ELR (cell line): ENCODE data around the gene GNMT.
"Not testable (repeated sequence)": the region's sequence is repeated elsewhere in the genome, so short reads cannot be mapped to it uniquely, and the experiment has no call there.

Source experiments
- DNase-seq: peaks from one replicate; pipeline ENCODE4 v3.0.0-alpha.2; 2015; ENCODE audit warnings: low read depth

GNMT gene

DNA sequence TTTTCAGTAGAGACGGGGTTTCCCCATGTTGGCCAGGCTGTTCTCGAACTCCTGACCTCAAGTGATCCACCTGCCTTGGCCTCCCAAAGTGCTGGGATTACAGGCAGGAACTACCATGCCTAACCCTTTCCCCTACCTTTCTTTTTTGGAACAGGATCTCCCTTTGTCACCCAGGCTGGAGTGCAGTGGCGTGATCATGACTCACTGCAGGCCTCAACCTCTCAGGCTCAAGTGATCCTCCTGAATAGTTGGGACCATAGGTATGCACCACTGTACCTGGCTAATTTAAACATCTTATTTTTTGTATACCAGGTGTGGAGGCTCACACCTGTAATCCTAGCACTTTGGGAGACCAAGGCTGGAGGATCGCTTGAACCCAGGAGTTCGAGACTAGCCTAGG lies 19.2 kb upstream of the GNMT start:
- not testable (repeated sequence) for DNase-seq

DNA sequence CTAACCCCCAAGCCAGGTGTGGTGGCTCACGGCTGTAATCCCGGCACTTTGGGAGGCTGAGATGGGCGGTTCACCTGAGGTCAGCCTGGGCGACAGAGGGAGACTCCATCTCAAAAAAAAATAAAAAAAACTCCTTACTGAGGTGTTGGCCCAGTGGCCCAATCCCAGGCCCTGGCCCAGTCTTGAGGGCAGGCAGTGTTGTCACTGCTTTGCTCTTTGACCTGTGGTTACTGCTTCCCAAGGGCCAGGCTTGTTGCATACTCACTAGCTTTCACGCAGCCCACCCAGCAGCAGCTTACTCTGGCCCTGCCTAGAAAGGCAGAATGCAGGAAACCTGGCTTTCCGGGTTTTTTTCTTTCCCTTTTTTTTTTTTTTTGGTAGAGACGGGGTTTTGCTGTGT lies 18.1 kb upstream of the GNMT start:
- no peak for DNase-seq

DNA sequence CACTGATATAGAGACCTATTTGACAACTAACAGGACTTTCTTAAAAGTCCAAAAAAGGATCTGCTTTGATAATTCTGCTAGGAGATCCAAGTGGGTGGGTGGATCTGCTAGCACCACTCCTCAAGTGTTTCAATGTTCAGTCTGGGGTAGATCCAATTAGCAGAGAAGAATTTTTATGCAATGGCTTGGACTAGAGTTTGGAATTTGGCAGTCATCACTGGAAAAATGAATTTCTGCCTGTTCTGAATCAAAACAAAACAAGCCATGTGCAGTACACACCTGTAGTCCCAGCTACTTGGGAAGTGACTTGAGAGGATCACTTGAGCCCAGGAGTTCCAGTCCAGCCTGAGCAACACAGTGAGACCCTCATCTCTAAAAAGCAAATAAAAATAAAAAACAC lies 12.6 kb upstream of the GNMT start:
- no peak for DNase-seq

DNA sequence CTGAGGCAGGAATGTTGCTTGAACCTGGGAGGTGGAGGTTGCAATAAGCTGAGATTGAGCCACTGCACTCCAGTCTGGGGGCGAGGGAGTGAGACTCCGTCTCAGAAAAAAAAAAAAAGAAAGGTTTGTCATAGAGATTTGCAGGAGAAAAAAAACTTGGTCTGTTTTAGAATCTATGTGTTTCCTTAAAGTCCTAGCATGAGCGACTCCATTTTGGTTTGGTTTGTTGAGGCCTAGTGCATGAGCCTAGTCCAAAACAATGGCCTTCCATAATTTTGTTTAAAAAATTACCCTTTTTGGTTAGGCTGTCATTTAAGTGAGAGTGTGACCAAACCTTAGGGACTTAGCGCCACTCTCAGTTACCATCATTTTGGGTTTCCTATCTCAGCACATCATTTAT lies 8.2 kb upstream of the GNMT start:
- DNase-seq: no peak

DNA sequence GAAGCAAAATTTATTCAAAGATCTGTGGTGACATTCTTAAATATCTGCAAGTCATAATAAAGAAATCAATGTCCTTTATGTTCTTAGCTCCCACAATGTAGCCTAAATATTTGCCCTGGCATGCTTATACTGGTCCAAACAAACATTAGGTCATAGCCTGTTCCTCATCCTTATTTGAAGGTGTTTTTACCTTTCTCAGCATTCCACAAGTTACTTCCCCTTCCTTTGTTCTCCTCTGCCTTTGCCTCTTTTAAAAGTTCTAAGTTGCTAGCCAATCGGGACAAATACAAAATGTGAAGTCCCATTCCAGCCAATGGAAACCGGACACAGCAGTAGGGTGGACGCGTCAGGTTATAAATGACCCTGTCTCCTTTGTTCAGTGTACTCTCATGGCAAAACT lies 6.1 kb upstream of the GNMT start:
- DNase-seq: not testable (repeated sequence)

DNA sequence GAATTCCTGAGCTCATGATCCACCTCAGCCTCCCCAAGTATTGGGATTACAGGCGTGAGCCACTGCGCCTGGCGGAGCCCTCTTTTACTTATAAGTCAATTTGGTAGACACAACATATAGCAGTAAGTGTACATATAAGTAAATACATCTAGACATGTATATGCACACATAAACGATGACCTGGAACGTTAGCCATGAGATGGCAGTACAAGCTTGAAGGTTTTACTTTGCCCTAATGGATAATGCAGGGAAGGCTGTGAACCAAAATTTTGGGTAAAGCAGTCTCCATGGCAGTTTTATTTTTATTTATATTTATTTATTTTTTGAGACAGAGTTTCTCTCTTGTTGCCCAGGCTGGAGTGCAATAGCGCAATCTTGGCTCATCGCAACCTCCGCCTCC lies 2.4 kb upstream of the GNMT start:
- DNase-seq: peak; percentile 27

DNA sequence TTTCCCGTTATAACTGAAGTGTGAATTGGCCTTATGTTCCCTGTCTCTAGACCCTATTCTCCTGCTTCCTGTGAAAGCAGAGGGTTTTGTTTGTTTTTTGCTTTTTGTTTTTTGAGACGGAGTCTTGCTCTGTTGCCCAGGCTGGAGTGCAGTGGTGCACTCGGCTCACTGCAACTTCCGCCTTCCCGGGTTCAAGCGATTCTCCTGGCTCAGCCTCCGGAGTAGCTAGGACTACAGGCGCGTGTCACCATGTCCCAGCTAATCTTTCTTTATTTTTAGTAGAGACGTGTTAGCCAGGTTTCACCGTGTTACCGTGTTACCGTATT lies 674 bp upstream of the GNMT start:
- DNase-seq: no peak

DNA sequence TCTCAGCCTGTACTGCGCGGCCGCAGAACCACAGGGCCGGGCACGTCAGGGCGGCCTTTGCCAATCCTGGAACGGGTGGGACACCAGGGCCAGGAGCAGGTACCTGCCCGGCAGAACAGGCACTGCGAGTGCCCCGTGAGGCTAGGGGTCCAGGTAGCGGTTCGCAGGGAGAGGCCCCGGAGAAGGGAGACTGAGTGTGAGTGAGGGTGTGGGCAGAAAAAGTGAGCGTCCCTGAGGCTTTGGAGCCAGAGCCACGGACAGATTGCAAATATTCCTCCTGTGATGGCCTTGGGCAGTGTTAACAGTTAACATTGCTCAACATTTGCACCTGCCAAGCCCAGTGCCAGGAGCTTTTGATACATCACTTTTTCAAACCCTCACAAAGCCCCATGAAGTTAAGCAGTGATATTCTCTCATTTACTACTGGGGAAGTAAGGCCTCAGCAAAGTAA lies 491 bp downstream of the GNMT start:
- DNase-seq: no peak

DNA sequence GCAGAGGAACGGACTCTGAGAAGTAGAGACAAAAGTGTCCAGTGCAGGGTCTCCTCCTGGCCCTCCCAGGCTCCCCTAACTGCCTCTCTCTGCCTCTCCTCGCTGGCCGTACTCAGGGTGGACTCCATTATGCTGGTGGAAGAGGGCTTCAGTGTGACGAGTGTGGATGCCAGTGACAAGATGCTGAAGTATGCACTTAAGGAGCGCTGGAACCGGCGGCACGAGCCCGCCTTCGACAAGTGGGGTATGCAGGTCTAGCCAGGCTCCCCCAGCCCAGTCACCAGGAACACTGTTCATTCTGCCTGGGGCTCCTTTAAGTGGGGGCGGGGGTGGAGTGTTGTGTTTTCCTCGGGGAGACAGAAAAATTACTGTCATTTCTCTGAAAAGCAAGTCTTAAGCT lies 1.5 kb downstream of the GNMT start:
- no peak for DNase-seq

DNA sequence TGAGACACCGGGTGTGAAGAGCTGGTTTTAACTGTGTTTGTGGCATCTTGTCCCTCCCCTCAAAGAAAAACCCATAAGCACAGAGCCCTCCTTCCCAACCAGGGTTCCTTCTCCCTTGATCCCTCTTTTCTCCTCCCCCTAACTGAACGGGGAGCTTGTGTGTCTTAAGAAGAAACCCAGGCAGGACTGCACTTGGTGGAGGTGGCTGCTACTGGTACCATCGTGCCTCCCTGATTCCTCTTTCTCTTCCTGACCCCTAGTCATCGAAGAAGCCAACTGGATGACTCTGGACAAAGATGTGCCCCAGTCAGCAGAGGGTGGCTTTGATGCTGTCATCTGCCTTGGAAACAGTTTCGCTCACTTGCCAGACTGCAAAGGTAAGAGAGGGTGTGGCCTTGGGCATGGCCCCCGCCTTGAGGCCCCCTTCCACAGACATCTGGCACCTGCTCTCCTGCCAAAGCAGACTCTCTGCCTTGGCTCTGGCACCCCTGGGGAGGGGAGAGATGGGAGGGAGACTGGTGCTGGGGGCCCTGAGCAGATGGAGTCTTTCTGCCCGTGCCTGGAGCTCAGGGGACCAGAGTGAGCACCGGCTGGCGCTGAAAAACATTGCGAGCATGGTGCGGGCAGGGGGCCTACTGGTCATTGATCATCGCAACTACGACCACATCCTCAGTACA lies 2.1 kb downstream of the GNMT start:
- no peak for DNase-seq

DNA sequence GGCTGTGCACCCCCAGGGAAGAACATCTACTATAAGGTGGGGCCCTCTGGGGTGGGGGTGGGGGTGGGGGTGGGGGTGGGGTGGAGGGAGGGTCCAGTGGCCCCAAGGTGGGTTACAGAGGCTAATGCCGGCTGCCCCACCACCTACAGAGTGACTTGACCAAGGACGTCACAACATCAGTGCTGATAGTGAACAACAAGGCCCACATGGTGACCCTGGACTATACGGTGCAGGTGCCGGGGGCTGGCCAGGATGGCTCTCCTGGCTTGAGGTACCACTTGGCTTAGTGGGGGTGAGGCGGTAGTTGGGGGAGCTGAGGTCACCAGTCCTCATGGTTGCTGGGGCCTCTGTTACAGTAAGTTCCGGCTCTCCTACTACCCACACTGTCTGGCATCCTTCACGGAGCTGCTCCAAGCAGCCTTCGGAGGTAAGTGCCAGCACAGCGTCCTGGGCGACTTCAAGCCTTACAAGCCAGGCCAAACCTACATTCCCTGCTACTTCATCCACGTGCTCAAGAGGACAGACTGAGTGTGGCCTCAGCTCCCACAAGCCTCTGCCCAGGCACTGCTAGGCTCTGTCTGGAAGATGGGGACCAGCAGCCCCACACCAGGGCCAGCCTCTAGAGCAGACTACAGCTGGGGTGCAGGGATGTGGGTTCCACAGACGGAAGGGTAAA lies 2.8 kb downstream of the GNMT start:
- DNase-seq: no peak

DNA sequence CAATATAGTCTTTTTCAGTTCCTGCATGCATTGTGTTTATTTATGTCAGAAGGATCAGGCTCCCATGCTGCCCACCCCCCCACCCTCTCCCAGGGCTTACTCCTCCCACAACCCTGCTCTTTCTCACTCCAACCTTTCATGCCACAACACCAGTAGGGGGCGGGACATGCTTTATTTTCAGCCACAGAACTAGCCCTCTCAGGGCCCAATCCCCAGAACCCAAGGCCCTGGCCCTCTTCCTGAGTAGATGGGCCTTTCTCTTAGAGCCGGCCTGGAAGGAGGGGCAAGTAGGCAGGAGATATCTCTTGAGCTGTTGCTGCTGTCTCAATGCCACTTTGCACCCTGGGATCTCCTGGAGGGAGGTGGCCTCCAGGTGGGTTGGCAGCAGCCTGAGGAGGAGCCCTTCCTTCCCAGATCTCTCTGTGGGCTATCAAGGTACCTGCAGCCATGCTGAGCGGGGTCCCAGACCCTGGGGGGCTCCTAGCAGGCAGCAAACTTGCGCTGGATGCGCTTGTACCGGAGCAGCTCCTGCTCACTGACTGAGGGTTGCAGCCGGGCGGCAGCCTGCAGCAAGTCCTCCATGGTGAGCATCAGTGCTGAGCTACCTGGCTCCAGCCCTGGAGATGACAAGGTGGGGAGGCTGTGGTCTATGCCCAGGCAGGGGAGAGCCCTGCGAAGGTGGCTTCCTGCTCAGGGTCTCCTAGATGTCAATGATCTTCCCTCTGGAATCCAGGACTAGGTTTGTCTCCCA lies 3.5 kb downstream of the GNMT start:
- peak; percentile 76 for DNase-seq

DNA sequence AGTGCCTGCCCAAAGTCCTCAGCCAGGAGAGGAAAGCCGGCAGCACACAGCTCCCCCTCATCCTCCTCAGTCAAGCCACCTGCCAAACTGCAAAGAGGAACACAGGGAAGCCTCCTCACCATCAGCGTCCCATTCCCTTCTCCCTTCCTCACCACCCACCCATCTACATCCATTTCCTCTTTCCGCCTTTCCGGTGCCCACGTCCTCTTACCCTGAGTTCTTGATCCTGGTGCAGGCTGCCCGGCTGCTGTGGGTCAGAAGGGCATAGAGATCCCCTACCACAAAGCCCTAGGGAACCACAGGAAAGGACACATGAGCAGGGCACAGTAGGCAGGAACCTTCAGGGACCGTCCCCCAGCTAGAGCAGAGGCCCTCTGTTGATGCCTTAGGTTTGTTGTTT lies 6.0 kb downstream of the GNMT start:
- DNase-seq: no peak

DNA sequence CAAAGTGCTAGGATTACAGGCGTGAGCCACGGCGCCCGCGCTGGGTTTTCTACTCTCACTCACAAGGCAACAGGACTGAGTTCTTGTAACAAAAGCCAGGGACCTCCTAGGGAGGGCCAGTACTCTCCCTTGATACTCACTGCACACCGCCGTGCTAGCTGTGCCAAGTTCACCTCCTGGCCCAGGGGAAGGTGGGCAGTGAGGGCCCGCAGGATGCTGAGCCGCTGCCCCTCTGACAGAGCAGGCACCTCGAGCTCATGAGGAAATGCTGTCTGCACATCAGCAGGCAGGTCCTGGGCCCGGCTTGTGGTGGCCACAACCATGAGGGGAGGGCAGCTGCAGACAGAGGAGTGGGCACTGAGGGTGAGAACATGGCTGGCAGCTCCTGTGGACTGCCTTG lies 6.7 kb downstream of the GNMT start:
- DNase-seq: no peak

DNA sequence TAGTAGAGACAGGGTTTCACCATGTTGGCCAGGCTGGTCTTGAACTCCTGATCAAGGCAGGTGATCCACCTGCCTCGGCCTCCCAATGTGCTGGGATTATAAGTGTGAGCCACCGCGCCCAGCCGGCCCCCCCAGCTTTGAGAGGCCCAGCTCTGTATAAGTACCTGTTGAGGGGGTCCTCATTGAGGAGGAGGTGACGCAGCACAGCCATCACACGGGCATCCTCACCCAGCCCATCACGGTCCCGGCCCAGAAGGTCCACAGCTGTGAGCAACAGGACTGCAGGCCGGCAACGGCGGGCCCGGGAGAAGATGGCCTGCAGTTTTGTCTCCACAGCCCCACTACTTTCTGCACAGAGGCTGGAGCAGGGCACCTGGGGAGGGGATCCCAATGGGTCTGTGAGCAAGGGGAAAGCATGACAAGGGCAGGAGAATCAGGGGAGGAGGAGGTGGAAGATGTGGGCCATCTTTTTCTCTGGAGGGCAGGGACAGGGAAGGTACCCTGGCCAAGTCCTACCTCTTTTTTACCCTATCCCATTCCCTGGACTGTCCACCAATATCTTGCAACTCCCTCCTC lies 7.7 kb downstream of the GNMT start:
- no peak for DNase-seq

DNA sequence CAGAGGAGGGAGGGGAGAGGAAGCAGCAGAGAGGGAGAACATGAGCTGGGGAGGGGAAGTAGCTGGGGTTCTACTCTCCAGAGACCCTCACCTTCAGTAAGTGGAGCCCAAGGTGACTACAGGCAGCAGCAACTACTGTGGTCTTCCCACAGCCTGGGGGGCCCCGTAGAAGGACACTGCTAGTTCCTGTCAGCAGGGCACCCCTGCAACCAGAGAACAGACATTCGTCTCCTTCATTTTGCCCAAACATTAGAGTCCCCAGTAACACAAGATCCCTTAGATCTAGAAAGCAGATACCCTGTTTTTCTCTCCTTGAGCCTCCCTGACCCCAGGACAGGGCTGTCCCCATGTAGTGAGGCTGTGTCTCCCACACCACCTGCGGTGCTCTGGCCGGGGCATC lies 8.2 kb downstream of the GNMT start:
- DNase-seq: no peak

DNA sequence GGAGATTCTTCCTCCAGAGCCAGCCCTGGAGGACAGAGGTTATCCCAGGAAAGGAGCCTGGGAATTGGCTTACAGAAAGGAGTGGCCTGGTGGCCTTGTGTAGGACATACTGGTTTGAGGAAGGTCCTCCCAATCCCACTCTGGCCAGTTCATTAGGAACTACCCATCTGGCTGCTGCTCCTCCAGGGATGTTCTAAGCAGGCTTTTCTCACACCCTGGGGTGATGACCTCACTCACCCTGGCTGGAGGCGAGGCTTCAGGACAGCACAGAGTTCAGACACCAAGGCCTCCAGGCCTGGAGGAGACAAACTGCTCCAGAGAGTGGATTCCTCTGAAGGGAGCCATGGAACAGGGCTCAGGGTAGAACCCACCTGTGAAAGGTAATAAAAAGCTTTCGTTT lies 8.9 kb downstream of the GNMT start:
- no peak for DNase-seq

DNA sequence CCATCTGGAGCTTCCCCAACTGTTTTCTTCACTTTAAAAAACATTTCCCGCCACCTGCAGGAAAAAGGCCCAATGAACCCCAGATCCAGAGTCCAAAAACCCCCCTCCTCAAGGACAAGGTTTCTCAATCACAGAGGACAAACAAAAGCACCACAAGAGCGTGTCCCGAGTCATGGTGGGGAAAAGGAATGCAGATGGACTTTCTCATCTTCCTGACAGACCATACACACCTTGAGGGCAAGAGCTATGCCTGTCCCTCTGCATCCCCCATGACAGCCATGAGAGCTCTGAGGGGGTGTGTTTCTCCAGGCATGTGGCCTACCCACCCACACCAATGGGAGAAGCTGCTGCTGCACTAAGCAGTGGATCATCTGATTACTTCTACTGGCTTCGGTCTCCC lies 9.4 kb downstream of the GNMT start:
- DNase-seq: no peak

DNA sequence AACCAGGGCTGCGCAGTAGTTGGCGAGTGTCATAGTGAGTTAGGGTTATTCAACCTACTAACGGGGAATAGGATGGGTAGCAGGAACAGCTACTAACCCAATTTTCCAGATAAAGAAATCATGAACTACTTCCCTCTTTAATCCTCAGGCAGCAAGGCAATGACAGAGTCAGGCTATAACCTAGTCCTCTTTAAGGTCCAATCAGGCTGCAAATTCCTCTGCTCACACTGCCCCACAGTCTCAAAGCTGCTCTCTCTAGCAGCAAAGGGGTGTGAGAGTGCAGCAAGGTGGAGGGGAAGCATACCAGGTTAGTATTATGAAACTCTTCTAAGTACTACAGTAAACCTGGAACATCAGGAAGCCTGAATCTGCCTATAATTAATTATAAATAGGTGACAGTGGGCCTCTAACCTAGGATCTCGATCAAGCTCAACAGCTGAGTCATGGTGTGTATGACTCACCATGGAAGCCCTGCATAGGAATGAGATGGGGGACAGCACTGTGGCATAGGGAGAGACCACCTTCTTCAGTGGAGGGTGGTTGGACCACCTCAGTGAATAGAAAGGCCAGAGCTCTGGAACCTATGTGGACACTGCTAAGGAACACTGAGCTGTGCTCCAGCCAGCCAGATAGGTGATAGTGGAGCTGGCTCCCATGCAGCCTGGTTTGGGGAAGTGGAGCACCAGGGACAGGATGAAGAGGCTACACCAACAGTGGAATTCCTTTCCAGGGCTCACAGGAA lies 10.5 kb downstream of the GNMT start:
- peak; percentile 68 for DNase-seq

DNA sequence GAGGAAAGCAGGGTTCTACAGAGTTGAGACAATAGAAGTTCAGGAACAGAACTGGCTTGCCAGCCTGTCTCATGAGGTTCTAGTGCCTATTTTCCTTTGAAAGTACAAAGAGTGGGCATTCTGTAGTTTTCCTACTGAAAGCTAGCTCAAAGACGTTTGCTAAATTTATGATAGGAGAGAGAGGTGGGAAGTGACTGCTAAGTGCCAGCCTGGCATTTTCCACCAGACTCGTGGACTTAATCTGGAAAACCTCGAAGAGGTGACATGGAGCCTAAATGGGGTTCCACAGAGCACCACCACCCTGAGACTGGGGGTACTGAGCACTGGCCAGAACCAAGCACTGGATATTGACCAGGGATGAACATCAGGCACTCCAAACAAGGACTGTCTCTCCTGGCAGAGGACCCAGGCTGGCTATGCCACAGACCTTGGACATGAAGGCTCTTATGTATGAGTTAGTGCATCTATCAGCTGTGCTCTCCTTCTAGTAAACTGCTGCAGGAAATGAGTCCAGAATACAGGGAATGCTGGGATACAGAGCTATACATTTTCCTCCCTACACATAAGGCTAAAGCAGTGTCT lies 11.3 kb downstream of the GNMT start:
- no peak for DNase-seq

DNA sequence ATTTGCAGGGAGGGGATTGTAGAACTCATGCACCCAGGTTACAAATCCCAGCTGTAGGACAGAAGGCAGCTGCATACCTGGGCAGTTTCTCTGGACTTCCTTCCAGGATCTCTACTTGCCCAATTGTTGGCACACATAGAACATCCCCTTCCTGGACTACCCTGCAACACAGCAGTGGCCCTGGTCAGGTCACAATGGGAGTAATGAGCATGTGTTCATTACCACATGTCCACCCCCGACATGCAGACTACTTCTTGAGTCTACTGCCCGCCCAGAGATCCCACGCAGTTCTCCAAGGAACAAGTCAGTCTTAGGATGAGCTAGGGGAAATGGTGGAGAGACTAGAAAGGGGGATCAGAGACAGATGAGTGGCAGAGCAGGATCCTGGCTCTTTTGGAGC lies 13.4 kb downstream of the GNMT start:
- no peak for DNase-seq

DNA sequence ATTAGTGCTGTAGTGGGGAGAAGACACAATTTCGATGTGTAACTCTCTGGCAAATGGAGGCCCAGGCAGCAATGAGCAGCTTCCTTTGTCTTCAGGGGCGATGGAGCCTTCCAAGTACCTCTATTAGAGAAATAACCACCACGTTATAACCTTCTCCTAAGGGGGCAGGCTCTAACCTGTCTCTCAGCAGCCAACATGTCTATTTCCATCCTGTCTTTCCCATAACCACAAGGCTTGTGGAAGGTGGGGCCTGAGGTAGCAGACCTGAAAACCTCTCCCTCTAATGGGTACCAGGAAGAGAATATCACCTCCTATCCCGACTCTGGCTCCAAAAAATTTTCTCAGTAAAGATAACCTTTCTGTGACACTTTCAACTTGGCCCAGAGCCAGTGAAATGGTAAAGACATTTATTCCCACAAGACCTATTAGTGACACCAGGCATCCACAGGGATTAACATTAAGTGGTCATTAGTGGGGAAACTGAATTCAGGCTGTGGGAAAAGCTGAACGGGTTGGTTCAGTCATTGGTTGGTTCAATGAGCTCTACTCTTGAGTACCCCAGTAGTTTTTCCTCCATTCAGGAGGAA lies 14.5 kb downstream of the GNMT start:
- DNase-seq: no peak
